ENCODE results near the gene ENTR1.

ENTR1 gene

GRCh38 chr9:136397643-136398042 is 12.8 kb downstream of the ENTR1 start:
- Histone ChIP-seq H3K4me3 (ENCODE audit: insufficient read depth, low read depth, low read length, poor library complexity, severe bottlenecking) (no peak overlapping the region), H3K27me3 (replicated peaks; ENCODE audit: control insufficient read depth, insufficient read depth, low read length, poor library complexity, severe bottlenecking) (no peaks in the 10 kb centered on the region), H3K4me1 (ENCODE audit: control insufficient read depth, insufficient read depth, low read length, poor library complexity, severe bottlenecking) (peaks cover 22% of the 10 kb centered on the region), H3K27ac (ENCODE audit: insufficient read depth, low read length, poor library complexity, severe bottlenecking) (no peak overlapping the region), H3K9me3 (ENCODE audit: control insufficient read depth, low read length) (no peaks in the 10 kb centered on the region), H3K36me3 (ENCODE audit: control insufficient read depth, insufficient read depth, low read length) (peaks cover 36% of the 10 kb centered on the region)
- DNase-seq: no peak

DNA sequence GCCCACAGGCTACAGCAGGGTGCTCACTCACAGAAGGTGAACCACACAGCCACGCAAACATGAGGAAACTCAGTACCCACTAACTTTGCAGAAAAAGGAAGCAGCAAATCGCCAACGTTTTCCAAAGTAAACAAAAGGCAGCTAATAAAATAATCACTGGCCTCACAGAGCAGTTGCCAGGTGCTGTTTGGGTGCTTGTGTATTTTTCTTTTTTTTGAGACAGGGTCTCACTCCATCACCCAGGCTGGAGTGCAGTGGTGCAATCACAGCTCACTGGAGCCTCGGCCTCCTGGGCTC is 14.2 kb downstream of the ENTR1 start:
- Histone ChIP-seq H3K36me3 (ENCODE audit: control insufficient read depth, insufficient read depth, low read length) (peaks cover 49% of the 10 kb centered on the region), H3K4me3 (ENCODE audit: insufficient read depth, low read depth, low read length, poor library complexity, severe bottlenecking) (no peak overlapping the region), H3K4me1 (ENCODE audit: control insufficient read depth, insufficient read depth, low read length, poor library complexity, severe bottlenecking) (peaks cover 20% of the 10 kb centered on the region), H3K27ac (ENCODE audit: insufficient read depth, low read length, poor library complexity, severe bottlenecking) (no peak overlapping the region), H3K9me3 (ENCODE audit: control insufficient read depth, low read length) (no peaks in the 10 kb centered on the region), H3K27me3 (replicated peaks; ENCODE audit: control insufficient read depth, insufficient read depth, low read length, poor library complexity, severe bottlenecking) (no peaks in the 10 kb centered on the region)
- no peak for DNase-seq

- H3K36me3 ChIP-seq (ENCODE audit: control insufficient read depth, insufficient read depth, low read length): peaks cover 52% of the 10 kb centered on the region
Observed at GRCh38 chr9:136395345-136396218, 14.8 kb downstream of the ENTR1 start.

GRCh38 chr9:136395020-136395340 is 15.4 kb downstream of the ENTR1 start:
- Histone ChIP-seq H3K27me3 (replicated peaks; ENCODE audit: control insufficient read depth, insufficient read depth, low read length, poor library complexity, severe bottlenecking) (no peaks in the 10 kb centered on the region), H3K9me3 (ENCODE audit: control insufficient read depth, low read length) (no peaks in the 10 kb centered on the region), H3K27ac (ENCODE audit: insufficient read depth, low read length, poor library complexity, severe bottlenecking) (no peak overlapping the region), H3K4me1 (ENCODE audit: control insufficient read depth, insufficient read depth, low read length, poor library complexity, severe bottlenecking) (peaks cover 12% of the 10 kb centered on the region), H3K36me3 (ENCODE audit: control insufficient read depth, insufficient read depth, low read length) (peaks cover 53% of the 10 kb centered on the region), H3K4me3 (ENCODE audit: insufficient read depth, low read depth, low read length, poor library complexity, severe bottlenecking) (no peak overlapping the region)
- no peak for DNase-seq

More at GRCh38 chr9:136395345-136396218, 14.8 kb downstream of the ENTR1 start:
- H3K4me3 ChIP-seq (ENCODE audit: insufficient read depth, low read depth, low read length, poor library complexity, severe bottlenecking): no peak overlapping the region
- DNase-seq: no peak
- H3K9me3 ChIP-seq (ENCODE audit: control insufficient read depth, low read length): no peaks in the 10 kb centered on the region
- no peak overlapping the region for H3K27ac ChIP-seq (ENCODE audit: insufficient read depth, low read length, poor library complexity, severe bottlenecking)
- no peaks in the 10 kb centered on the region for H3K27me3 ChIP-seq (replicated peaks; ENCODE audit: control insufficient read depth, insufficient read depth, low read length, poor library complexity, severe bottlenecking)
- H3K4me1 ChIP-seq (ENCODE audit: control insufficient read depth, insufficient read depth, low read length, poor library complexity, severe bottlenecking): peaks cover 17% of the 10 kb centered on the region

DNA sequence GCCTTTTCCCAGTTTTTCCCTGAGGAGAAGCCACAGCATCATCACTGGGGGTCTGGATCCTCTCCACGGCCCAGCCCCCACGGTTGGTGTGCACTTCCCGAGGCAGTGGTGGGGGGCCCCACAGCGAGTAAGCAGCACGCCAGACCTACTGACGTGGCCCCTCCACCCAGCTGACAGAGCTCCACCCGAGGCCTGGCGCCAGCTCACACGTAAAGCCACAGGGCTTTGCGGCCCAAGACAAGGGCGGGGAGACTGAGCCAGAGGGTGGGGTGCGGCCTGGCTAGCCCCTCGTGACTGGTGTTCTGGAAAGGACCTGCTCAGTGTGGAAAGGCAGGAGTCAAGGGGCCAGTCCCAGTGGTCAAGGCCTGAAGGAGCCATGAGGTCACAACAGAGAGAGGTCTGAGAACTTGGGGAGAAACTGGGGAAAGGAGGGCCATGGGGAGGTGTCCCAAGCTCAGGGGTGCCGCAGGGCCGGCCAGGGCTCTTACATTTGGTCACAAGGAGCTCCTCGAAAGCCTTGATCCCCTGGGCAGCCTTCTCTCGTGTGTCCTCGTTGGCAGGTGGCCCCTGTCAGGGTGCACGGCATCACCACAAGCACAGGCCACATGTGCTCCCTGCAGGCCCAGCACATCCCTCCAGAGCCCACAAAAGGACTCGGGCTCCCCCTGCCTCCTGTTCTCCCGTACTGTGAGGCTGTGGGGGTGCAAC is 15.9 kb downstream of the ENTR1 start:
- Histone ChIP-seq H3K36me3 (ENCODE audit: control insufficient read depth, insufficient read depth, low read length) (peaks cover 58% of the 10 kb centered on the region), H3K9me3 (ENCODE audit: control insufficient read depth, low read length) (no peaks in the 10 kb centered on the region), H3K4me1 (ENCODE audit: control insufficient read depth, insufficient read depth, low read length, poor library complexity, severe bottlenecking) (peaks cover 11% of the 10 kb centered on the region), H3K27ac (ENCODE audit: insufficient read depth, low read length, poor library complexity, severe bottlenecking) (no peak overlapping the region), H3K4me3 (ENCODE audit: insufficient read depth, low read depth, low read length, poor library complexity, severe bottlenecking) (no peak overlapping the region), H3K27me3 (replicated peaks; ENCODE audit: control insufficient read depth, insufficient read depth, low read length, poor library complexity, severe bottlenecking) (no peaks in the 10 kb centered on the region)
- no peak for DNase-seq

GRCh38 chr9:136393531-136393930 is 16.9 kb downstream of the ENTR1 start:
- no peak for DNase-seq
- Histone ChIP-seq H3K4me3 (ENCODE audit: insufficient read depth, low read depth, low read length, poor library complexity, severe bottlenecking) (no peak overlapping the region), H3K36me3 (ENCODE audit: control insufficient read depth, insufficient read depth, low read length) (peaks cover 66% of the 10 kb centered on the region), H3K27ac (ENCODE audit: insufficient read depth, low read length, poor library complexity, severe bottlenecking) (no peak overlapping the region), H3K27me3 (replicated peaks; ENCODE audit: control insufficient read depth, insufficient read depth, low read length, poor library complexity, severe bottlenecking) (no peaks in the 10 kb centered on the region), H3K9me3 (ENCODE audit: control insufficient read depth, low read length) (no peaks in the 10 kb centered on the region), H3K4me1 (ENCODE audit: control insufficient read depth, insufficient read depth, low read length, poor library complexity, severe bottlenecking) (peaks cover 2% of the 10 kb centered on the region)

DNA sequence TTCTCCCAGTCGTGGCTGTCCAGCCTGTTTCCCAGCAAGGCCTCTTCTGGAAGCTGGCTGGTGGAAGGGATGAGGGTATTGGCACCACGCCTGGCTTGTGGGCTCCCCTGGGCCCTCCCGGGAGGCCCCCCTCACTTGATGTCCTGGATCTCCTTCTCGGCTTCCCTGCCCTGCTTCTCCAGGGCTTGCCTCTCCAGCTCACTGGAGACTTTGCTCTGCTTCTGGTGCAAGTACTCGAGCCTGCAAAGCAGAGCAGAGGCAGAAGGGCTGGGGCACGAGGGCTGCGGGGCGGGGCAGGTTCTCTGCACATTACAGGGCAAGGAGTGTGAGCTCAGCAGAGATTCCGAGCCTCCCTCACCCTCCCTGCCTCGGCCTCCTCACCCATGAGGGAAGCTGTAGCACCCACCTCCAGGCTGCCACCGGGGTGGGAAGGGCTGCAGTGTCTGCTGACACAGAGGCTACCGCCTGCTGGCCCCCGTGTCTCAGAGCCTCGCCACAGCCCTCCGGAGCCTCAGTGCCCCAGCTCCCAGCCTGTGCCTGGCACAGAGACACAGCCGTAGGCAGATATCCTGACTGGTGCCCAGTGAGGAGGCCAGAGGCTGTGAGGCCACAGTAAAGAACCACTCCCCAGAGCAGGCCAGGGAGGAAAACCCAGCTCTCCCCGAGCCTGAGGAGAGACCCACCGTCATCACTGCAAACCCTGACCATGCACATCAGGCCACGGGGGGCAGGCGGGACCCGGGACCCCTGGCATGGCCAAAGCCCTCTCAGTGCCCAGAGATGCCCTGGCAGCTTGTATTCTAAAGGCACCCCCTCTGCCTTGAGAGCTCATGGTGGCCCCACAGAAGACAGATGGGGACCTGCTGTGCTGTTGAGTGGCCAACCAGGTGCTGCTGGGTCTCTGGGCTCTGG is 17.6 kb downstream of the ENTR1 start:
- no peaks in the 10 kb centered on the region for H3K9me3 ChIP-seq (ENCODE audit: control insufficient read depth, low read length)
- H3K27me3 ChIP-seq (replicated peaks; ENCODE audit: control insufficient read depth, insufficient read depth, low read length, poor library complexity, severe bottlenecking): no peaks in the 10 kb centered on the region
- H3K4me1 ChIP-seq (ENCODE audit: control insufficient read depth, insufficient read depth, low read length, poor library complexity, severe bottlenecking): no peaks in the 10 kb centered on the region
- H3K27ac ChIP-seq (ENCODE audit: insufficient read depth, low read length, poor library complexity, severe bottlenecking): no peak overlapping the region
- DNase-seq: no peak
- no peak overlapping the region for H3K4me3 ChIP-seq (ENCODE audit: insufficient read depth, low read depth, low read length, poor library complexity, severe bottlenecking)
- H3K36me3 ChIP-seq (ENCODE audit: control insufficient read depth, insufficient read depth, low read length): peaks cover 71% of the 10 kb centered on the region

DNA sequence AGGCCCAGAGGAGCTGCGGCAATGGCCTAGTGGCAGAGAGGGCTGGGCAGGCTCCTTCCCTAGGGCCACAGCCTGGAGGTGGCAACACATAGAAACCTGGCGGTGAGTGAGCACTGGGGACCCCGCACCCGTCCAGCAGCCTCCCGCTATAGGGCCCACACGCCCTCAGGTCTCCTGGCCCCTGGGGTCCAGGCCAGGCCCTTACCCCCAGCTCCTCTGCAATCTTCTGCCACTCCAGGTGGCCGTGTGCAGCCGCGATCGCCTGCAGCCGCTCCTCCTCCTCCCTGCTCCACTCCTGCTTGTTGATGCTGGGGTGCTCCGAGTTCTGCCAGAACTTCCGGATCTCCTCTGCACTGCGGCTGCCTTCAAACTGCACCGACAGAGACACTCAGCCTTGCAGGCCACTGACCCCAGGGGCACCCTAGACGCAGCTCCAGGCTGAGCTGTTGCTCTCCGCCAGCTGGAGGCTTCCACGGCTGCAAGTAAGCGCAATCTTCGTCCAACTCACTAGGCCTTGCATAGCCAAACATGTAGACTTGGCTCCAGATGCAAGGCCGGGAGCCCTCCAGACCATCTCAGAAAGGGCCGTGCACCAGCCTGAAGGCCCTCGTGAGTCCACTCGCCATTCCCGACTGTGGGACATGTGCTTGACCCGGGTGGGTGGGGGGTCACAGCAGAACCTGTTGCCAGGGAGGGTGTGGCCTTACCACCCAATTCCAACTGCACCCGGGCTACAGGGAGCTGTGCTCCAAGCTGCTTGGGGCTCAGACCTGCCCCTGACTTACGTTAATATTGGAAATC is 18.5 kb downstream of the ENTR1 start:
- Histone ChIP-seq H3K36me3 (ENCODE audit: control insufficient read depth, insufficient read depth, low read length) (peaks cover 76% of the 10 kb centered on the region), H3K27ac (ENCODE audit: insufficient read depth, low read length, poor library complexity, severe bottlenecking) (no peak overlapping the region), H3K4me1 (ENCODE audit: control insufficient read depth, insufficient read depth, low read length, poor library complexity, severe bottlenecking) (no peaks in the 10 kb centered on the region), H3K9me3 (ENCODE audit: control insufficient read depth, low read length) (no peaks in the 10 kb centered on the region), H3K4me3 (ENCODE audit: insufficient read depth, low read depth, low read length, poor library complexity, severe bottlenecking) (no peak overlapping the region), H3K27me3 (replicated peaks; ENCODE audit: control insufficient read depth, insufficient read depth, low read length, poor library complexity, severe bottlenecking) (no peaks in the 10 kb centered on the region)
- DNase-seq: no peak

- Histone ChIP-seq H3K9me3 (ENCODE audit: control insufficient read depth, low read length) (no peaks in the 10 kb centered on the region), H3K4me1 (ENCODE audit: control insufficient read depth, insufficient read depth, low read length, poor library complexity, severe bottlenecking) (peaks cover 10% of the 10 kb centered on the region), H3K36me3 (ENCODE audit: control insufficient read depth, insufficient read depth, low read length) (peaks cover 59% of the 10 kb centered on the region), H3K27ac (ENCODE audit: insufficient read depth, low read length, poor library complexity, severe bottlenecking) (no peak overlapping the region), H3K4me3 (ENCODE audit: insufficient read depth, low read depth, low read length, poor library complexity, severe bottlenecking) (no peak overlapping the region), H3K27me3 (replicated peaks; ENCODE audit: control insufficient read depth, insufficient read depth, low read length, poor library complexity, severe bottlenecking) (no peaks in the 10 kb centered on the region)
- no peak for DNase-seq
Observed at GRCh38 chr9:136389396-136389795, 21.0 kb downstream of the ENTR1 start.
